GM12875 (cell line): ENCODE data around the gene SLC38A10.

Source experiments
- H3K4me3 ChIP-seq: one replicate; pipeline ENCODE4 v1.5.1; 2011; ENCODE audit warnings: low read depth, low read length, control low read depth
- TF ChIP-seq, protein P1 (sequence below): IDR thresholded peaks from 2 replicates; pipeline ENCODE4 v1.5.1; 2011; ENCODE audit warnings: low read depth, mild to moderate bottlenecking, control low read depth, inconsistent platforms, low read length, moderate library complexity, borderline replicate concordance; ENCODE audit not compliant: insufficient read depth

Gene SLC38A10

GRCh38 chr17:81294512-81295030, 536 bp downstream of the SLC38A10 start:
- TF ChIP-seq, protein P1, sequence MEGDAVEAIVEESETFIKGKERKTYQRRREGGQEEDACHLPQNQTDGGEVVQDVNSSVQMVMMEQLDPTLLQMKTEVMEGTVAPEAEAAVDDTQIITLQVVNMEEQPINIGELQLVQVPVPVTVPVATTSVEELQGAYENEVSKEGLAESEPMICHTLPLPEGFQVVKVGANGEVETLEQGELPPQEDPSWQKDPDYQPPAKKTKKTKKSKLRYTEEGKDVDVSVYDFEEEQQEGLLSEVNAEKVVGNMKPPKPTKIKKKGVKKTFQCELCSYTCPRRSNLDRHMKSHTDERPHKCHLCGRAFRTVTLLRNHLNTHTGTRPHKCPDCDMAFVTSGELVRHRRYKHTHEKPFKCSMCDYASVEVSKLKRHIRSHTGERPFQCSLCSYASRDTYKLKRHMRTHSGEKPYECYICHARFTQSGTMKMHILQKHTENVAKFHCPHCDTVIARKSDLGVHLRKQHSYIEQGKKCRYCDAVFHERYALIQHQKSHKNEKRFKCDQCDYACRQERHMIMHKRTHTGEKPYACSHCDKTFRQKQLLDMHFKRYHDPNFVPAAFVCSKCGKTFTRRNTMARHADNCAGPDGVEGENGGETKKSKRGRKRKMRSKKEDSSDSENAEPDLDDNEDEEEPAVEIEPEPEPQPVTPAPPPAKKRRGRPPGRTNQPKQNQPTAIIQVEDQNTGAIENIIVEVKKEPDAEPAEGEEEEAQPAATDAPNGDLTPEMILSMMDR = no peak
- peak overlapping the region; percentile 81 for H3K4me3 ChIP-seq

GRCh38 chr17:81292450-81292849, 2.7 kb downstream of the SLC38A10 start:
- no peak overlapping the region for H3K4me3 ChIP-seq
- TF ChIP-seq, protein P1 = no peak

- TF ChIP-seq, protein P1 = peak; percentile 84
- H3K4me3 ChIP-seq = no peak overlapping the region
Measured at GRCh38 chr17:81291662-81292061, 3.4 kb downstream of the SLC38A10 start.

DNA sequence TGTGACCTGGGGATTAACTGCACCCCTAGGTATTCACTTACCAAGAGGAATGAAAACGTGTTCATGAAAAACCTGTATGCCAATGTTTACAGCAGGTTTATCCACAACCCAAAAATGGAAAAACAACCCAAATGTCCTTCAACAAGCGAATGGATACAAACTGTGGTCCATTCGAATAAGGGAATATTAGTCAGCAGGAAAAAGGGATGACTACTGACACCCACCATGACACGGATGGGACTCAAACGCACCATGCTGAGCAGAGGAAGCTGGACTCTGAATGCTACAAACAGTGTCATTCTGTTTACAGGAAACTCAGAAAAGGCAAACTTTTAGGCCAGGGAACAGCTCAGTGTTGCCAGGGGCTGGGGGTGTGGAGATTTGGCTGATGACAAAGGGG, 4.9 kb downstream of the SLC38A10 start:
- TF ChIP-seq, protein P1 = no peak

DNA sequence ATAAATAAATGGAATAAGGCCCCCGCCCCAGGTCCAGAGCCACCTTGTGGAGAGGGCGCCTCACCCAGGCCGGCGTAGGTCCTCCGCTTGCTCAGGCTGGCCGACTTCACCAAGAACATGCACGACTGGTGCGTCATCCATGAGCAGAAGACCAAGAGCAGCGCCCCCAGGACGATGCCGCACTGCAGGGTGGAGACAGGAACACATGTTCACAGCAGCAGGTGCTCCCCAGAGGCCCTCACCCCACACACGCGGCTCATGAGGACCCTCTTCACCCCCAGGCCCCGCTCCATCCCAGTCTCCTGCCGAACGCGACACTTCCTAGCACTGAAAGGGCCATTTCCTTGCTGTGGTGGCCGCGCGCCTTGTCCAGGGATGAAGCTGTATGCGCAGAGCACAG, 5.5 kb downstream of the SLC38A10 start:
- TF ChIP-seq, protein P1 = no peak
- no peak overlapping the region for H3K4me3 ChIP-seq

More for the DNA sequence above, 4.9 kb downstream of the SLC38A10 start:
- no peak overlapping the region for H3K4me3 ChIP-seq

GRCh38 chr17:81288715-81289114, 6.4 kb downstream of the SLC38A10 start:
- TF ChIP-seq, protein P1 = no peak
- no peak overlapping the region for H3K4me3 ChIP-seq

DNA sequence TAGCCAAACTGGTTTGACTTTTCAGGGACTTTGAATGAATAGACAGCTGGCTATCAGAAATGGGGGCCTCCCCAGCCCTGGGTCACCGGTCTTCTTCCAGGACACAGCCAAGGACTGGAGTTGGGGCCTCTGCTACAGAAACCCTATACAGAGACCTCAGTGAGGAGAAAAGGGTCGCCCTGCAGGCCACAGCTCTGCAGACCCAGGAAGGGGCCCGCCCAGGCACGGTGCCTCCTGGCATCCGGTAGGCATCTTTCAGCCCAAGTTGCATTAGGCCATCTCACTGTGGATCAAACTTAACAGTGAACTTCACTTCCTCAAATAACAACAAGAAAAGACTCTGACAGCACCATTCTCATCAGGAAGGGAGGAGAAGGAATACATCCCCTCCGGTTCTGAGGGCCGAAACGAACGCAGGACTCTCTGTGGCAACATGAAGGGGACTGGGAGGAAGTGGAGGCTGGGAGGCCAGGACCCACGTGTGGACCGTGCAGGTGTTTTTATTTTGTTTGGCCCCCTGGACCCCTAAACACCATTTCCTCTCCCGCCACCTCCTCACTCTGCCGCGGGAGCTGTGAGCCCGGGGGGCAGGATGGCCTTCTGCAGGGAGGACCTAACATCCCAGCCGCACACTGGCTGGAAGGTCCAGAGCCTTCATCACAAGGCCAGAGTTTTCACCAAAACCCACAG, 7.2 kb downstream of the SLC38A10 start:
- no peak overlapping the region for H3K4me3 ChIP-seq
- TF ChIP-seq, protein P1 = no peak
